A673 (cell line): ENCODE results near the gene MDH1B. TPM values are rescaled to one million over a fixed set of nuclear protein-coding genes. Genes with fewer than 3 reads are reported as not detected.

Experiments
- BruUV-seq: library from RNA; stranded (reverse); fragments of 400-500 nt; replicated peaks from 2 replicates; lab custom pipeline; 2021; lab: Mats Ljungman, UMichigan
- CTCF ChIA-PET: fragments of 300-600 bp; sonication (Branson Sonifier 250); formaldehyde crosslinking; loops from one replicate; lab custom pipeline; 2022; ENCODE audit warnings: antibody characterized with exemption; lab: Charles Lee
- POLR2A ChIA-PET: fragments of 300-600 bp; sonication (Branson Sonifier 250); formaldehyde crosslinking; loops from one replicate; lab custom pipeline; 2022; ENCODE audit warnings: antibody characterized with exemption; ENCODE audit not compliant: low non-redundant PET; lab: Charles Lee
- DNase-seq: peaks from one replicate; pipeline ENCODE4 v3.0.0-alpha.2; 2015; ENCODE audit warnings: low spot score
- H3K27ac ChIP-seq: fragments of 200-600 bp; sonication (generic); 2 replicates; pipeline ENCODE4 v1.5.1; 2016; ENCODE audit warnings: mixed run types, low read depth, mild to moderate bottlenecking, mixed read lengths, antibody characterized with exemption, low read length; ENCODE audit not compliant: poor library complexity, severe bottlenecking
- H3K27me3 ChIP-seq: fragments of 200-600 bp; sonication (generic); replicated peaks from 2 replicates; pipeline ENCODE4 v1.6.1; 2017; ENCODE audit warnings: mixed run types, low read depth, mild to moderate bottlenecking, mixed read lengths, antibody characterized with exemption, low read length; ENCODE audit not compliant: insufficient read depth, poor library complexity
- H3K36me3 ChIP-seq: fragments of 200-600 bp; sonication (generic); 2 replicates; pipeline ENCODE4 v1.6.1; 2016; ENCODE audit warnings: mixed run types, mild to moderate bottlenecking, mixed read lengths, antibody characterized with exemption, low read length; ENCODE audit not compliant: insufficient read depth, poor library complexity, severe bottlenecking
- H3K4me1 ChIP-seq: fragments of 200-600 bp; sonication (generic); 2 replicates; pipeline ENCODE4 v1.6.1; 2017; ENCODE audit warnings: mixed run types, mild to moderate bottlenecking, mixed read lengths, antibody characterized with exemption, low read length; ENCODE audit not compliant: insufficient read depth, poor library complexity, severe bottlenecking
- H3K4me3 ChIP-seq: fragments of 200-600 bp; sonication (generic); 2 replicates; pipeline ENCODE4 v1.5.1; 2016; ENCODE audit warnings: low read depth, mixed run types, mild to moderate bottlenecking, mixed read lengths, low read length; ENCODE audit not compliant: poor library complexity, severe bottlenecking
- H3K9me3 ChIP-seq: fragments of 200-600 bp; sonication (generic); 2 replicates; pipeline ENCODE4 v1.6.1; 2016; ENCODE audit warnings: mixed run types, low read depth, mild to moderate bottlenecking, mixed read lengths, antibody characterized with exemption, low read length; ENCODE audit not compliant: poor library complexity, severe bottlenecking
- EZH2 ChIP-seq: fragments of 200-600 bp; sonication (generic); IDR thresholded peaks from 2 replicates; pipeline ENCODE4 v1.6.1; 2017; ENCODE audit warnings: borderline replicate concordance, low read depth, mild to moderate bottlenecking, mixed read lengths, antibody characterized with exemption, low read length; ENCODE audit not compliant: poor library complexity, severe bottlenecking
- intact Hi-C: fragments of 100-400 bp; cut with micrococcal nuclease; formaldehyde crosslinking; loops from one replicate; pipeline ENCODE4 v1.10.0; 2022; ENCODE audit not compliant: unreplicated experiment
- microRNA-seq: library from miRNA; unstranded; fragments of <30 nt; microRNA quantifications from one replicate; pipeline ENCODE4 v1.2.0, GENCODE V29; 2021
- total RNA-seq: library from RNA; stranded (reverse); gene quantifications from 2 replicates; pipeline ENCODE4 v1.2.3, GENCODE V29; 2021
- TF ChIP-seq, protein P1 (sequence below): fragments of 300-800, 200-600 bp; sonication (generic); conservative IDR thresholded peaks from 2 replicates; pipeline ENCODE4 v1.5.1; 2017; ENCODE audit warnings: low read depth, mild to moderate bottlenecking, antibody characterized with exemption, low read length, moderate library complexity, mixed read lengths

MDH1B gene
- total RNA-seq, 1 experiment from 2014 or later: 0.86 TPM

DNA sequence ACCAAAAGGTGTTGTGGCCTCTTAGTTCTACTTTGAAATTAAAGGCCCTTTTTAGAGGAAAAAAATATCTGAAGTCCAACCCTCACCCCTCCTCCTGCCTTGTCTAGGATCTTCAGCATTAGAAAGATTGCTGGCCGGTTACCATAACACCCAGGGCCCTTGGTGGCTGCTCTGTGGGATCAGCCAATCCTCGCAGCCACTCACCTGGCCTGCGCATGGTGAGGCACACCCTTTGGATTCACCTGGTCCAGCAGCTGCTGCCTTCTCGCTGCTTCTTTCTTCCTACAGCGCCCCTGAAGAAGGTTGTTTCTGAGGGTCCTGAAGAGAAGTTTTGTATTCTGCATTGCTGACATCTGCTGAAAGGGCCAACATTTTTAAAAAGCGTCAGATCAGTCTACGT is 72.2 kb downstream of the MDH1B start:
- BruUV-seq: no TSS peak
- H3K9me3 ChIP-seq: no peaks in the 10 kb centered on the region
- no peak overlapping the region for H3K27ac ChIP-seq
- CTCF ChIA-PET: no interaction called here
- POLR2A ChIA-PET: no interaction called here
- no peak overlapping the region for H3K4me3 ChIP-seq
- no peaks in the 10 kb centered on the region for H3K36me3 ChIP-seq
- H3K4me1 ChIP-seq: no peaks in the 10 kb centered on the region
- no peak for TF ChIP-seq EZH2
- TF ChIP-seq, protein P1, sequence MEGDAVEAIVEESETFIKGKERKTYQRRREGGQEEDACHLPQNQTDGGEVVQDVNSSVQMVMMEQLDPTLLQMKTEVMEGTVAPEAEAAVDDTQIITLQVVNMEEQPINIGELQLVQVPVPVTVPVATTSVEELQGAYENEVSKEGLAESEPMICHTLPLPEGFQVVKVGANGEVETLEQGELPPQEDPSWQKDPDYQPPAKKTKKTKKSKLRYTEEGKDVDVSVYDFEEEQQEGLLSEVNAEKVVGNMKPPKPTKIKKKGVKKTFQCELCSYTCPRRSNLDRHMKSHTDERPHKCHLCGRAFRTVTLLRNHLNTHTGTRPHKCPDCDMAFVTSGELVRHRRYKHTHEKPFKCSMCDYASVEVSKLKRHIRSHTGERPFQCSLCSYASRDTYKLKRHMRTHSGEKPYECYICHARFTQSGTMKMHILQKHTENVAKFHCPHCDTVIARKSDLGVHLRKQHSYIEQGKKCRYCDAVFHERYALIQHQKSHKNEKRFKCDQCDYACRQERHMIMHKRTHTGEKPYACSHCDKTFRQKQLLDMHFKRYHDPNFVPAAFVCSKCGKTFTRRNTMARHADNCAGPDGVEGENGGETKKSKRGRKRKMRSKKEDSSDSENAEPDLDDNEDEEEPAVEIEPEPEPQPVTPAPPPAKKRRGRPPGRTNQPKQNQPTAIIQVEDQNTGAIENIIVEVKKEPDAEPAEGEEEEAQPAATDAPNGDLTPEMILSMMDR: no peak
- DNase-seq: no peak
- intact Hi-C loops: loop anchor here (1.0 to 10.0 kb wide), 5 partner anchors 90 to 1382 kb away; no protein-coding TSS in a partner anchor
- H3K27me3 ChIP-seq: peaks cover 26% of the 10 kb centered on the region

DNA sequence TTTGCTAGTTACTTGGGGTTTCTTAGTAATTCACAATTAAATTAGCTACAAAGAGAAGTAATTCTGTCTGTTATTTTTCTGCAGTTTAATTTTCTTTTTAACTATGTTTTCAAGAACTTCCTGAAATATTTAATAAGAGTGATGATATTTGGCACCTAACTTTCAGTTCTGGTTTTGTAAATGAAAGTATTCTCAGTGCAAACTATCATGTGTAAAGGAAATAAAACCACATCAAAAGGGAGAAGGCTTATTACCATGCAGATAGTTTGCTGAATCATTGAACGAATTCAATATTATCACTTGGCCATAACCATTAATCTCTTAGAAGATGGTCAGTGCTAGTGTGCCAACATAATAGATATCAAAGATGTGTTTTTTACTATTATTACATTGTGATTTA is 76.1 kb downstream of the MDH1B start:
- no peak overlapping the region for H3K4me3 ChIP-seq
- no peak overlapping the region for H3K27ac ChIP-seq
- intact Hi-C loops: no loop called here
- no peaks in the 10 kb centered on the region for H3K9me3 ChIP-seq
- CTCF ChIA-PET: no interaction called here
- no peaks in the 10 kb centered on the region for H3K4me1 ChIP-seq
- POLR2A ChIA-PET: no interaction called here
- no peaks in the 10 kb centered on the region for H3K36me3 ChIP-seq
- DNase-seq: no peak
- BruUV-seq: no TSS peak
- H3K27me3 ChIP-seq: peaks cover 49% of the 10 kb centered on the region
- TF ChIP-seq, protein P1: no peak
- TF ChIP-seq EZH2: no peak

DNA sequence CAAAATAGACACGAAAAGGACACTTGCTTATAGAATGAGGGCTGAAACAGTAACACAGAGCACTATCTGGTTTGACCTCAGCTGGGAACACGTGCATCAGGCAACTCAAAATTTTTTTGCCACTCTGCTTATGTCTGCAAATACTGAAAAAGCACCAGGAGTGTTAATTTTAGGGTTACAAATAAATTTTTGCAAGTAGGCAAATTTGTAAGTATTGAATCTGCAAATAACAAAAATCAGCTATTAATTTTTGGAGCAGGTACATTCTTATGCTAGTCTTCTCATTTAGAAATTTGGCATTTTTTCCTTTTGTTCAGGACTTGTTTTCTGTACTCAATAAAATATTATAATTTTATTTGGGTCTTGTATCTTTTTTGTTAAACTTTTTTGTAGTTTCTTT is 76.7 kb downstream of the MDH1B start:
- CTCF ChIA-PET: no interaction called here

More for the DNA sequence above, 76.7 kb downstream of the MDH1B start:
- no TSS peak for BruUV-seq
- no peak for DNase-seq
- TF ChIP-seq EZH2: no peak
- TF ChIP-seq, protein P1: no peak
- POLR2A ChIA-PET: no interaction called here
- Histone ChIP-seq H3K36me3 (no peaks in the 10 kb centered on the region), H3K4me1 (no peaks in the 10 kb centered on the region), H3K27ac (no peak overlapping the region), H3K9me3 (no peaks in the 10 kb centered on the region), H3K27me3 (peaks cover 48% of the 10 kb centered on the region), H3K4me3 (no peak overlapping the region)
- intact Hi-C loops: no loop called here

Small RNAs within 50 kb of the gene (microRNA-seq; reads per million reads assigned to microRNA genes)
- gene MIR3130-1 (not detected), gene MIR3130-2 (not detected)

Other genes with a start within 250 kb of the MDH1B start
- not detected in 2 replicates for gene FAM237A, start 122.8 kb downstream of the MDH1B start, total RNA-seq
- gene DYTN, start 46.9 kb downstream of the MDH1B start, total RNA-seq: not detected in 2 replicates
- 27.3 and 35.4 TPM in 2 replicates for gene FASTKD2, start 278 bp upstream of the MDH1B start, total RNA-seq
- gene CPO, start 174.2 kb upstream of the MDH1B start, total RNA-seq: not detected in 2 replicates